Hippocampal formation (tissue), 2 donors: ENCODE data around the gene CDH23.

Experiments
- DNase-seq, 2 donors: peaks; one replicate each; lab custom pipeline; 2025; lab: John Stamatoyannopoulos, UW

Gene CDH23

GRCh38 chr10:71537681-71538080 lies 141.0 kb downstream of the CDH23 start:
- DNase-seq, result no peak

GRCh38 chr10:71538608-71539260 lies 142.0 kb downstream of the CDH23 start:
- no peak for DNase-seq

DNA sequence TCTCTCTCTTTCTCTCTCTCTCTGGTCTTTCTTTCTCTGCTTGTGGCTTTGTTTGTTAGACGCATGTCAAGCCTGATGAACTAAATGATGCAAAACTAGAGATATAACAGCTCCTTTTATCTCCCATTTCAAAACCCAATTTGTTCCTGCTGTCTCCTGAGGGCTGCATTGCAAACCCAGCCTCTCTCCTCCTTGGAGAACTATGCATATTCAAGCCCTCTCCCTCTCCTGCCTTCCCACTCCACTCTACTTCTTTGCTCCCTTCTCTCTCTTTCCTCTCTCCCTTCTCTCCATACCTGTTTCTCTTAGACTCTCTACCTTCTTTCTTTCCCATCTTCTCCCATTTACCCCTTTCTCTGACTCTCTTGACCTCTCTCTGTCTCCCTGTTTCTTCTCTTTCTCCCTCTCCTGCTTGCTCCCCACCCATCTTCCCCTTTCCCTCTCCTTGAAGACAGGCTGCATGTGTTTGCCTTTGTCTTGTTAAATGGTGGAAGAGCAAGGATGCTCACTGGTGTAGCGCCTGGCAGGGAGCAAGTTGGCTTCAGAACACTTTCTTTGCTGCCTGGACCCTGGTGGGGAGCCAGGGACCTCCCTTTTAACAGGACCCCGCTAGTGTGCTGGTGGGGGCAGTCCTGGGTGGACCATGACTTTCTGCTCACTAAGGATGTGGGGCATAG lies 142.9 kb downstream of the CDH23 start:
- no peak for DNase-seq

DNA sequence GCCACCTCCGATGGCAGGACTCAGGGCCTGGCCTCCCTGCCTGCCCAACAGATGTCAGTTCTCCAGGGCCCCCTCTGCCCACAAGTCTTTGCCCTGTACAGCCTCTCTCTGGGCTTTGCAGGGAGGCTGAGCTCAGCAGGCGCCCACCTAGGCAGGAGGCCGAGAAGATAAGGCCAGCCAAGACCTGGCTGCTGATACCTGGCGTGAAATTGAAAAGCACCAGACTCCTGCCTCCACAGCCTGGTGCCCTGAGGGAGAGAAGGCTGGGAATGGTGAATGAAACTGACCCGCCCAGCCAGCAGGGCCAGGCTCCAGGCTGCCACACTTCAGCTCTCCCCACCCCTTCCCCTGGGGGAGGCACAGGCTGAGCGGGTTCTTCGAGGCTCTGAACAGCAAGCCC lies 145.8 kb downstream of the CDH23 start:
- no peak for DNase-seq

DNA sequence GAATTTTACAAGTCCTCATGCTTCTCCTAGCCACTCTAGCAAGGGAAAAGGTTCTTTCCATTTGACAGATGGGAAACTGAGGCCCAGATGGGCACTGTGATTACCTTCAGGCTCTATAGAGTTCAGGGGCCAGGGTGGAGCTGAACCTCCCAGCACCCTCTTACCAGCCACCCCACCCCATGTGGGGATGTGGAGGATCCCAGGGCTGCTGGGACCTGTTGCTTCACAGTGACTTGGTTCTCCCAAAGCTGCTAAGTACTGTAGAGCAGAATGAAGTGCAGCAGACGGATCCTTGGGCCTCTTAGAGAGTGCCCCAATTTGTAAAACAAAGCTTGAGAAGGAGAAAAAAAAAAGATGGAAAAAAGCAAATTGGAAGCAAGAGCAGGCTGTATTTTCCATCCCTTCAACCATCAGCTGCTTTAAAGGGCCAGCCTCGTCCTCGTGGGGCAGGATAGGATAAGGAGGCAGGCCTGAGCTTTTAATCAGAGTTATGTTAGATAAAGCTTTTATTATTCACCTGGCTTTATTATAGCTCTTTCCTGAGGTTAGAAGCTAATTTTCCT lies 147.0 kb downstream of the CDH23 start:
- DNase-seq, result no peak

- DNase-seq, result no peak
Observed at GRCh38 chr10:71545001-71545400, 148.3 kb downstream of the CDH23 start.

- no peak for DNase-seq
Observed at GRCh38 chr10:71546220-71546619, 149.5 kb downstream of the CDH23 start.

DNA sequence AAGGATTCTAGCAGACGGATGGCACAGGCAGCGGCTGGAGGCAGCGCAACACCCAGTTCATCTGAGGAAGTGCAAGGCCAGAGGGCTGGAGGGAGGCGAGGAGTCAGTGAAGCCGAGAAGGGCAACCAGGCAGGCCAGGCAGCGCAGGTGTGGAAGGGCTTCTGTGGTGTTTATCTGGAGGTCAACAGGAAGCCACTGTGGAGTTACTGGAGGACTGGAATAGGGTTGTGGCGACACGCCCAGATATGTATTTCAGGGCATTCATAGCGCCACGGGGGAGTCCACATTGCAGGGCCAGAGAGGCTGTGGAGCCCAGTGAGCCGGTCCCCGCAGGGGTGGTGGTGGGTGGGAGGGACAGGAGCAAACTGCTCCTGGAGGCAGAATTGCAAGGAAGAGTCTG lies 150.6 kb downstream of the CDH23 start:
- DNase-seq, result no peak

DNA sequence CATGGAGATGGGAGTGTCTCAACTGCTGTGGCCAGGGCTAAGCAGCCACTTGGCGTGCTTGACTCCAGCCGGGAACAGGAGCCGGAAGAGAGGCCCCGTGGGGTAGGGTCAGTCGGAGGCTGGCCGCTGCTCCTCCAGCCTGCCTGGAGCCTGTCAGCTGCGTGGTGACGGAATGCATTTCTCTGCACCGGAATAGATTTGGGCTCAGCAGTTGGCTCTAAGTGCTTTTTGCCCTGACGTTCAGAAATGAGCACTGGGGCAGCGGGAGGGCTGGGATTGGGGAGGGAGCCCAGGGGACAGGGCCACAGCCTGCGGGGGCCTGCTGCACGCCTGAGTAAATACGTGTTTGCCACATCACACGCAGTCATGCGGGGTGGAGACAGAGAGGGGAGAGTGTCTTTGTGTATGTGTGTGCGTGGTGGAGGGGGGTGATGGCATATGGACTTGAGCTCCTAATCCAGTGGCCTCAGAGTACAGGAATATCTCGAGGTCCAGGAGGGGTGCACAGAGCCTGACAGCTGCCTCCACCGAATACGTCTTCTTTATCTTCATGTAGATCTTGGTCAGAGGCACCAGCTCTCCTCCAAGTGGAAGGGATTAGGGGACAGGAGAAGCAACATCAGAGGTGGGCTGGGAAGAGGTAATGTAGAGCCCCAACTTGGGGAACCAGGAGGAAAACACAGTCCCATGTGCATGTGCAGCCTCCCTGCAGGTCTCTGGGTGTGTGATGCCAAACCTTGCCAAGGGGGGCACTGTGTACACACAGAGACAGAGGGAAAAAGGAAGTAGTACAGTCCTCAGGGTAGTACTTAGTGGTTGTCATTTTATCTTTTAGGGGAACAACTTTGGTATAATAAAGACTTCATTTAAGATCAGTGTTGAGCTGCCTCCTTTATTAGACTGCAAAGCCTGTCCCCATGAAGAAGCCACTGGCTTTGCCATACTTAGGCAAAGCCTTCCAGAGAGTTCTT lies 151.4 kb downstream of the CDH23 start:
- no peak for DNase-seq

GRCh38 chr10:71549766-71550533 lies 153.2 kb downstream of the CDH23 start:
- DNase-seq, result no peak

DNA sequence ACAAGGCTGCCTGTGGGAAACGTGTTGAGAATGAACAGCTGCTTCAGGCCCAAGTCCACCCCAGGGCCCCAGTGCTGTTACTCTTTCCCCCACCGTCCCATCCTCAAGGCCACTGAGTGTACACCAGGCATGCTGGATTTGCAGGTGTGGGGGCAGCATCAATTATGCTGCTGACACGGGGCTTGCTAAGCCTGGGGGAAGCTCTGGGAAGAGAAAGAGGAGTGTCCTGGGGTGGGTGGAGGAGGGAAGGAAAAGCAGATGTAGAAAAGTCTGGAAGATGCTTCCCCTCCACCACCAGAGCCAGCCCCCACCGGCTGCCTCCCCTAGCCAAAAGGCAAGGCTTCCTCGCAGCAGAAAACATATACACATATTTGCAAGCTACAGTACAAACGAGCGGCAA lies 153.9 kb downstream of the CDH23 start:
- DNase-seq, result no peak

DNA sequence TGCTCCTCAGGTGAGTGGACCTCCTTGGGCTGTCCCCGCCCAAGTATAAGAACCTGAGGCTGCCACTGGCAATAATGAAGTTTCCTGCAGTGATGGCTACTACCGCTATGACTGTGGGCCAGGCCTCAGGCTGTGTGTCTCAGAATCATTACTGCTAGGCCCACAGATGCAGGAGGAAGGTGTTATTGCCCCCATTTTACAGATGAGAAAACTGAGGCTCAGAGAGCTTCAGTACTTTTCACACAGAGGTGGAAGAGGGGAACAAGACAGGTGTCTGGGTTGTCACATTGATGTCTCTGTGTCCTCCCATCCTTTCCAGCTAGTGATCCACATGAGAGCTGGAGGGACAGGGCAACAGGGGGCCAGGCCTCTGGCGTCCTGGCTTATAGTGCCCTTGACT lies 155.2 kb downstream of the CDH23 start:
- DNase-seq, result no peak

DNA sequence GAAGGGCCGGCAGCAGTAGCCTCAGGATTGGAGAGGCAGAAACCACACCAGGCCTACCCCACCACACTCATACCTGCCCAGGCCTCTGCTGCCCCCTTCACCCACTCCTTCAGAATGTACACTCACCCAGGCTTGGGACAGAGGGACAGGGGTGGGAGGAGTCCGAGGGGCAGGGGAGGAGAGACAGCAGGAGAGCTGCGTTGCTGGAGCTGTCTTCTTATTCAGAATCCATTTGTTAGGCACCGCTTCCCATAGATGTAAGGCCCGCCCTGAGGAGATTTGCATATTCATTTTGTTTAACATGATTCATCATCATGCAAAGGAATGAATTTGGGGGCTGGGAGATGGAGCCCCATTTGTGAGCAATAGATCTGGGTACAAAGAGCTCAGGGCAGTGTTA lies 156.7 kb downstream of the CDH23 start:
- no peak for DNase-seq

GRCh38 chr10:71554671-71555070 lies 158.0 kb downstream of the CDH23 start:
- no peak for DNase-seq

GRCh38 chr10:71555087-71555723 lies 158.5 kb downstream of the CDH23 start:
- DNase-seq, result no peak

DNA sequence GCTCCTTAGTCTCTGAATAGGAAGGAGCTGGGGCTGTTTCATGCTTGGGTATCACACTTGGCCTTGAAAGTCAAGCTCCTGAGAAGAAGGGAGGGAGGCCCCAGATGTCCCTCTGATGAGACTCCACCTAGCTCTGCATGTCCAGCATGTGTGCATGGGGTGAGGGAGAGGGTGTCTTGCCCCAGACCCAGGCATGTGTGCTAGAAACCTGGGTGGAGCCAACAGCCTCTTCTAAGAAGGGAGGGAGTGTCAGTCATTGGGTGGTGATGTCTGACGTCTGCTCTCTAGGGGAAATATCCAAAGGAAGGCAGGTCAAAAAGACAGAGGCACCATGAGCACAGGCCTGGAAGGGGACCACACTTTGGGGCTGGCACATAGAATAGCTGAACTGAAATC lies 159.0 kb downstream of the CDH23 start:
- DNase-seq, result no peak

GRCh38 chr10:71558991-71559390 lies 162.3 kb downstream of the CDH23 start:
- no peak for DNase-seq

- no peak for DNase-seq
Observed at GRCh38 chr10:71561003-71561574, 164.4 kb downstream of the CDH23 start.

DNA sequence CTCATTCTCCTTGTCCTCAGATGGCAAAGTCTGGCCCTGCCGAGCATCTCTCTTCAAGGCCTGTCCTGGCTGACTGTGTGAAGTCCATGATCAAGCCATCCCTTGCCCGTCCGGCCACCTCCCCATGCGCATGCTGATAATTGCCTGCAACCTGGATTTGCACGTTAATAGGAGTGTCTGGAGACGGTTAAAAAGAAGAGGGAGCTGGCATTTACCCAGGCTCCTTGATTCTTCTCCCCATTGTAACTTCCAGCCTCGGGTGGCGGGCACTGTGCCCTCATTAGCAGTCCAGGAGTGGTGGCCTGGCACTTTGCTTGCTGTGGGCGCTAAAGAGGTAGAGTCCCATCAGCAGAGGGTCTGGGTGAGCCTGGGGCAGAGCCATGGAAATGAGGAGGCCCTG lies 165.5 kb downstream of the CDH23 start:
- DNase-seq, result no peak

GRCh38 chr10:71562904-71563303 lies 166.2 kb downstream of the CDH23 start:
- DNase-seq, result no peak
